IPS DF 4.7 (cell line): ENCODE data around the gene RTL5.

Source experiments
- DNase-seq: peaks from one replicate; pipeline ENCODE4 v3.0.0-alpha.2; 2013; ENCODE audit warnings: low spot score; ENCODE audit errors: extremely low read depth

Gene RTL5

GRCh38 chrX:72130156-72130761, 1.5 kb downstream of the RTL5 start:
- no peak for DNase-seq

- no peak for DNase-seq
Measured at GRCh38 chrX:72129661-72130060, 2.1 kb downstream of the RTL5 start.

GRCh38 chrX:72128881-72129280, 2.8 kb downstream of the RTL5 start:
- no peak for DNase-seq

- DNase-seq, result no peak
Measured at GRCh38 chrX:72128183-72128834, 3.4 kb downstream of the RTL5 start.

- no peak for DNase-seq
Measured at GRCh38 chrX:72127332-72127731, 4.4 kb downstream of the RTL5 start.

- no peak for DNase-seq
Measured at GRCh38 chrX:72126539-72127140, 5.1 kb downstream of the RTL5 start.

GRCh38 chrX:72126048-72126415, 5.7 kb downstream of the RTL5 start:
- DNase-seq, result no peak

GRCh38 chrX:72125331-72126047, 6.2 kb downstream of the RTL5 start:
- no peak for DNase-seq

GRCh38 chrX:72124540-72125201, 7.0 kb downstream of the RTL5 start:
- DNase-seq, result no peak

- DNase-seq, result no peak
Measured at GRCh38 chrX:72123471-72124185, 8.1 kb downstream of the RTL5 start.

GRCh38 chrX:72122621-72123337, 8.9 kb downstream of the RTL5 start:
- DNase-seq, result no peak

GRCh38 chrX:72121383-72121782, 10.3 kb downstream of the RTL5 start:
- no peak for DNase-seq

GRCh38 chrX:72120837-72121236, 10.9 kb downstream of the RTL5 start:
- no peak for DNase-seq

GRCh38 chrX:72117636-72118210, 14.0 kb downstream of the RTL5 start:
- DNase-seq, result no peak

GRCh38 chrX:72115380-72115779, 16.3 kb downstream of the RTL5 start:
- DNase-seq, result no peak

GRCh38 chrX:72114807-72115206, 16.9 kb downstream of the RTL5 start:
- no peak for DNase-seq

GRCh38 chrX:72114306-72114705, 17.4 kb downstream of the RTL5 start:
- DNase-seq, result no peak

GRCh38 chrX:72113461-72113860, 18.3 kb downstream of the RTL5 start:
- no peak for DNase-seq

GRCh38 chrX:72110876-72111708, 20.6 kb downstream of the RTL5 start:
- DNase-seq, result no peak
